K562 (cell line): ENCODE measurements around the gene MCC. TPM values are rescaled to one million over a fixed set of nuclear protein-coding genes. Genes with fewer than 3 reads are reported as not detected.

Source experiments
- CEBPB ChIP-seq: fragments of 450-650 bp; IDR thresholded peaks from 2 replicates; pipeline ENCODE4 v1.6.1; 2016; ENCODE audit warnings: missing genetic modification characterization, missing compliant biosample characterization
- CEBPG ChIP-seq, 3 experiments: fragments of 200-800 bp in 1 of 3; sonication (Bioruptor generic) in 1 of 3; sonication (generic) in 1 of 3; formaldehyde crosslinking in 1 of 3; IDR thresholded peaks in 2 of 3; conservative IDR thresholded peaks in 1 of 3; 2 replicates each; pipeline versions ENCODE4 v1.6.1 to v1.8.0; 2016 to 2022; ENCODE audit warnings: missing compliant biosample characterization in 2 of 3, missing genetic modification characterization in 2 of 3, mild to moderate bottlenecking in 1 of 3, missing genetic modification reagents in 1 of 3
- CHD2 ChIP-seq: IDR thresholded peaks from 2 replicates; pipeline ENCODE4 v1.6.1; 2011; ENCODE audit warnings: low read depth, low read length
- CREBBP ChIP-seq: IDR thresholded peaks from one replicate; pipeline ENCODE4 v1.6.1; 2012; ENCODE audit warnings: low read depth, mild to moderate bottlenecking, control low read depth, inconsistent platforms, low read length
- FOXJ2 ChIP-seq: fragments of 200-800 bp; sonication (Bioruptor generic); IDR thresholded peaks from 2 replicates; pipeline ENCODE4 v1.6.1; 2016; ENCODE audit warnings: missing genetic modification characterization, missing compliant biosample characterization
- ILK ChIP-seq: fragments of 450-650 bp; IDR thresholded peaks from 2 replicates; pipeline ENCODE4 v1.6.1; 2016; ENCODE audit warnings: missing genetic modification characterization, low read depth, mild to moderate bottlenecking, missing compliant biosample characterization, moderate library complexity, borderline replicate concordance
- KAT2B ChIP-seq: IDR thresholded peaks from one replicate; pipeline ENCODE4 v1.6.1; 2012; ENCODE audit warnings: low read depth, mild to moderate bottlenecking, control low read depth, inconsistent platforms, low read length, moderate library complexity
- MITF ChIP-seq: IDR thresholded peaks from 2 replicates; pipeline ENCODE4 v1.6.1; 2014; ENCODE audit warnings: antibody characterized with exemption
- NFRKB ChIP-seq: fragments of 450-650 bp; IDR thresholded peaks from 2 replicates; pipeline ENCODE4 v1.6.1; 2016; ENCODE audit warnings: low read depth
- NR3C1 ChIP-seq: sonication (generic); formaldehyde crosslinking; IDR thresholded peaks from 2 replicates; pipeline ENCODE4 v1.8.1; 2022; ENCODE audit warnings: missing genetic modification reagents
- PBX2 ChIP-seq, 2 experiments: IDR thresholded peaks in 1 of 2; conservative IDR thresholded peaks in 1 of 2; 2 replicates each; pipeline ENCODE4 v1.6.1; 2016; ENCODE audit warnings: low read depth in 2 of 2, mild to moderate bottlenecking in 1 of 2, missing compliant biosample characterization in 1 of 2, missing genetic modification characterization in 1 of 2, moderate library complexity in 1 of 2
- PURB ChIP-seq: sonication (generic); formaldehyde crosslinking; IDR thresholded peaks from 2 replicates; pipeline ENCODE4 v1.9.0; 2021; ENCODE audit warnings: low read depth, mild to moderate bottlenecking, missing genetic modification reagents
- SPI1 ChIP-seq: IDR thresholded peaks from 2 replicates; pipeline ENCODE4 v1.6.1; 2011; ENCODE audit warnings: low read depth, low read length, control low read depth, borderline replicate concordance
- ZNF224 ChIP-seq: sonication (generic); formaldehyde crosslinking; IDR thresholded peaks from 2 replicates; pipeline ENCODE4 v1.8.0; 2022; ENCODE audit warnings: mild to moderate bottlenecking, missing genetic modification reagents
- ZNF589 ChIP-seq: fragments of 200-800 bp; sonication (Bioruptor generic); IDR thresholded peaks from 2 replicates; pipeline ENCODE4 v1.6.1; 2016; ENCODE audit warnings: low read depth, missing genetic modification characterization, missing compliant biosample characterization
- polyA plus RNA-seq, 8 experiments: library from polyadenylated mRNA; depleted of rRNA in 4 of 8; stranded (reverse) in 5 of 8; unstranded in 3 of 8; fragments of >200 nt; fragmentation: Nextera tagmentation in 2 of 8; fragmentation: Illumina TruSeq in 1 of 8; extraction: Ambion mirVana in 2 of 8; extraction: Trizol in 1 of 8; gene quantifications; 2 replicates each; pipeline versions ENCODE4 v1.2.1 to v1.2.3, GENCODE V29; 2011 to 2014; ENCODE audit warnings: inconsistent platforms in 1 of 8, missing spikeins in 1 of 8
- total RNA-seq, 7 experiments: library from RNA; depleted of rRNA in 6 of 7; stranded (reverse); fragments of >200 nt in 6 of 7; fragmentation: Illumina TruSeq in 2 of 7; extraction: Trizol in 2 of 7; gene quantifications; 2 replicates each; pipeline versions ENCODE4 v1.2.1 to v1.2.3, GENCODE V29; 2011 to 2021; ENCODE audit warnings: low replicate concordance in 1 of 7

MCC gene
- total and polyA plus RNA-seq, 9 of the 15 experiments (the other 6 are each of a cell fraction or from before 2014, with no cell fraction given), result 0.04 to 0.24 (median 0.06) TPM; not detected in 1

DNA sequence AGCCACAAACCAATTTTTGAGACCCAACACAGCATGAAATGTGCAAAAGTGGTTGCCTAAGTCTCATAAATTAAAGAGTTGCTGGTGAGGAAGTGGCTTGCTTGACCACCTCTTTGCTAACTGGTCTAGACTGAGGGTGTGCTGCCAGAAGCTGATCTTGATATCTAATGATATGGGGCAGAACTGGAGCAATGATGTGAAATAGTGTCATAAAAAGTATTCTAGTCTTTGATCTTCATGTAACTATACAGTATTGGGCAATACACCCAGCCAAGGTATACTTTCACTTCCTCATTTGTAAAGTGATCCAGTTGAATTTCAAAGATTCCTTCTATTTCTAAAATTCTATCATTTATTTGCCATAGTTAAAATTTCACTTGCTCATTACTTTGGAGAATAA is 19.3 kb upstream of the MCC start (continued):
- TF ChIP-seq NR3C1 (CRISPR knock-in tag), result no peak
- TF ChIP-seq CREBBP, result no peak
- TF ChIP-seq CHD2, result no peak
- peak; percentile 50; the same call in 1 of the 2 replicates for TF ChIP-seq SPI1
- no peak for TF ChIP-seq CEBPG (CRISPR knock-in tag; IDR thresholded peaks at IDR 0.05)
- peak; percentile 55 to 77 for TF ChIP-seq CEBPG (tag; conservative IDR thresholded peaks at IDR 0.05 in 1 of 2, IDR thresholded peaks at IDR 0.05 in 1 of 2)
- TF ChIP-seq FOXJ2 (tag), result no peak
- TF ChIP-seq PURB (CRISPR knock-in tag), result no peak
- TF ChIP-seq MITF, result no peak
- TF ChIP-seq KAT2B, result no peak
- no peak for TF ChIP-seq ZNF589 (CRISPR knock-in tag)
- TF ChIP-seq NFRKB, result no peak
- TF ChIP-seq ILK (tag), result no peak
- TF ChIP-seq CEBPB, result peak; percentile 74
- no peak for TF ChIP-seq PBX2 (CRISPR knock-in tag; IDR thresholded peaks at IDR 0.05; ENCODE audit: low read depth)
- TF ChIP-seq PBX2 (tag; conservative IDR thresholded peaks at IDR 0.05; ENCODE audit: low read depth), result no peak
- TF ChIP-seq ZNF224 (CRISPR knock-in tag), result no peak
